ENCODE measurements around the gene ZNF444. TPM values are rescaled to one million over a fixed set of nuclear protein-coding genes. Genes with fewer than 3 reads are reported as not detected.

ZNF444 gene
- polyA plus RNA-seq, 4 donors: 20.1 to 40.6 (median 25.3) TPM

DNA sequence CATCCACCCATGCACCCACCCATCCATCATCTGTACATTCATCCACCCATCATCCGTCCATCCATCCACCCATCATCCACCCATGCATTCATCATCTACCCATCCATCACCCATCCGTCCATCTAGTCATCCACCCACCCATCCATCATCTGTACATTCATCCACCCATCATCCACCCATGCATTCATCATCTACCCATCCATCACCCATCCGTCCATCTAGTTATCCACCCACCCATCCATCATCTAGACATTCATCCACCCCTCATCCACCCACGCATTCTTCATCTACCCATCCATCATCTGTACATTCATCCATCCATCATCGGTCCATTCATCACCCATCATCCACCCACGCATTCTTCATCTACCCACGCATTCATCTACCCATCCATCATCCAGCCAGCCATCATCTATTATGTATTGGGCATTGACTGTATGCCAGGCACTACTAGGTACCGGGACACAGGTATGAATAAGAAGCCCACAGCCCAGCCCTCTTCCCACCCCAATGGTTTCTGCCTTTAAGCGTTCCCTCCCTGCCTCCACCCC lies 18.0 kb downstream of the ZNF444 start:
- 95 to 96% (median 95%) methylated on average over 9 of the region's 9 CpGs for WGBS, 3 donors
- no peak overlapping the region for H3K27ac ChIP-seq (ENCODE audit: low read depth in 1 of 3, low read length in 2 of 3)
- H3K4me3 ChIP-seq (ENCODE audit: low read depth in 1 of 3, low read length in 3 of 3): no peak overlapping the region
- DNase-seq: no peak
- no peaks in the 10 kb centered on the region for H3K9me3 ChIP-seq (ENCODE audit: control insufficient read depth in 2 of 2, insufficient read depth in 1 of 2, low read depth in 1 of 2, low read length in 1 of 2)
- H3K27me3 ChIP-seq (ENCODE audit: control insufficient read depth in 3 of 3, insufficient read depth in 3 of 3, low read length in 3 of 3): no peaks in the 10 kb centered on the region
- peaks cover 10 to 62% (median 11%) of the 10 kb centered on the region in 3 donors for H3K36me3 ChIP-seq (ENCODE audit: control insufficient read depth in 3 of 3, insufficient read depth in 2 of 3, low read depth in 1 of 3, low read length in 3 of 3)
- no peaks in the 10 kb centered on the region for H3K4me1 ChIP-seq (ENCODE audit: control insufficient read depth in 3 of 3, insufficient read depth in 2 of 3, low read depth in 1 of 3, low read length in 2 of 3)
- FAIRE-seq: no peak

- no peak for DNase-seq
These were observed 18.7 kb downstream of the ZNF444 start for GRCh38 chr19:56159622-56160271.

GRCh38 chr19:56161534-56161933 lies 20.4 kb downstream of the ZNF444 start:
- 93 to 95% (median 93%) methylated on average over 11 of the region's 11 CpGs for WGBS, 3 donors
- FAIRE-seq: no peak

More at GRCh38 chr19:56159622-56160271, 18.7 kb downstream of the ZNF444 start:
- H3K27me3 ChIP-seq (ENCODE audit: control insufficient read depth in 3 of 3, insufficient read depth in 3 of 3, low read length in 3 of 3): no peaks in the 10 kb centered on the region
- no peak overlapping the region for H3K4me3 ChIP-seq (ENCODE audit: low read depth in 1 of 3, low read length in 3 of 3)
- H3K4me1 ChIP-seq (ENCODE audit: control insufficient read depth in 3 of 3, insufficient read depth in 2 of 3, low read depth in 1 of 3, low read length in 2 of 3): no peaks in the 10 kb centered on the region
- peaks cover 10 to 57% (median 11%) of the 10 kb centered on the region in 3 donors for H3K36me3 ChIP-seq (ENCODE audit: control insufficient read depth in 3 of 3, insufficient read depth in 2 of 3, low read depth in 1 of 3, low read length in 3 of 3)
- no peak overlapping the region for H3K27ac ChIP-seq (ENCODE audit: low read depth in 1 of 3, low read length in 2 of 3)
- no peak for FAIRE-seq
- WGBS, 3 donors: 97 to 98% (median 97%) methylated on average over 54 to 69 of the region's 69 CpGs
- H3K9me3 ChIP-seq (ENCODE audit: control insufficient read depth in 2 of 2, insufficient read depth in 1 of 2, low read depth in 1 of 2, low read length in 1 of 2): no peaks in the 10 kb centered on the region

GRCh38 chr19:56162258-56162657 lies 21.2 kb downstream of the ZNF444 start:
- Histone ChIP-seq H3K9me3 (ENCODE audit: control insufficient read depth in 2 of 2, insufficient read depth in 1 of 2, low read depth in 1 of 2, low read length in 1 of 2) (no peaks in the 10 kb centered on the region), H3K27me3 (ENCODE audit: control insufficient read depth in 3 of 3, insufficient read depth in 3 of 3, low read length in 3 of 3) (no peaks in the 10 kb centered on the region), H3K4me1 (ENCODE audit: control insufficient read depth in 3 of 3, insufficient read depth in 2 of 3, low read depth in 1 of 3, low read length in 2 of 3) (no peaks in the 10 kb centered on the region), H3K36me3 (ENCODE audit: control insufficient read depth in 3 of 3, insufficient read depth in 2 of 3, low read depth in 1 of 3, low read length in 3 of 3) (peaks cover 10 to 33% (median 11%) of the 10 kb centered on the region in 3 donors), H3K27ac (ENCODE audit: low read depth in 1 of 3, low read length in 2 of 3) (no peak overlapping the region), H3K4me3 (ENCODE audit: low read depth in 1 of 3, low read length in 3 of 3) (no peak overlapping the region)
- WGBS, 3 donors: 57 to 72% (median 63%) methylated on average over 9 of the region's 9 CpGs
- FAIRE-seq (no peak), DNase-seq (no peak)

More at GRCh38 chr19:56161534-56161933, 20.4 kb downstream of the ZNF444 start:
- DNase-seq: no peak
- H3K27me3 ChIP-seq (ENCODE audit: control insufficient read depth in 3 of 3, insufficient read depth in 3 of 3, low read length in 3 of 3): no peaks in the 10 kb centered on the region
- H3K4me3 ChIP-seq (ENCODE audit: low read depth in 1 of 3, low read length in 3 of 3): no peak overlapping the region
- H3K27ac ChIP-seq (ENCODE audit: low read depth in 1 of 3, low read length in 2 of 3): no peak overlapping the region
- H3K9me3 ChIP-seq (ENCODE audit: control insufficient read depth in 2 of 2, insufficient read depth in 1 of 2, low read depth in 1 of 2, low read length in 1 of 2): no peaks in the 10 kb centered on the region
- H3K36me3 ChIP-seq (ENCODE audit: control insufficient read depth in 3 of 3, insufficient read depth in 2 of 3, low read depth in 1 of 3, low read length in 3 of 3): peaks cover 10 to 40% (median 11%) of the 10 kb centered on the region in 3 donors
- no peaks in the 10 kb centered on the region for H3K4me1 ChIP-seq (ENCODE audit: control insufficient read depth in 3 of 3, insufficient read depth in 2 of 3, low read depth in 1 of 3, low read length in 2 of 3)

DNA sequence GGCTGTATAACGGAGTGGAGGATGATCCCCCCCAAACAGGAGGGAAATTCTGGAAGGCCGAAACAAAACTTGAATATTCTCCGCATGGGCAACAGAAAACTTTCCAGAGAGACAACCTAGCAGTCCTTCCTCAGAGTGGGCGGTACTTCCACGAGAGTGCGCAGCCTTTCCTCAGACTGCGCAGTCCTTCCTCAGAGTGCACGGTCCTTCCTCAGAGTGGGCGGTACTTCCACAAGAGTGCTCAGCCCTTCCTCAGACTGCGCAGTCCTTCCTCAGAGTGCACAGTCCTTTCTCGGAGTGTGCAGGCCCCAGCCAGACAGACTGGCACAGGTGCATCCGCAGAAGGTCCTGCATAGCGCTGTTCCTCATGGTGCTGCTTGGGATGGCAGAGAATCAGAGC lies 22.0 kb downstream of the ZNF444 start:
- Histone ChIP-seq H3K36me3 (ENCODE audit: control insufficient read depth in 3 of 3, insufficient read depth in 2 of 3, low read depth in 1 of 3, low read length in 3 of 3) (peaks cover 10 to 27% (median 11%) of the 10 kb centered on the region in 3 donors), H3K27me3 (ENCODE audit: control insufficient read depth in 3 of 3, insufficient read depth in 3 of 3, low read length in 3 of 3) (no peaks in the 10 kb centered on the region), H3K4me3 (ENCODE audit: low read depth in 1 of 3, low read length in 3 of 3) (no peak overlapping the region), H3K9me3 (ENCODE audit: control insufficient read depth in 2 of 2, insufficient read depth in 1 of 2, low read depth in 1 of 2, low read length in 1 of 2) (no peaks in the 10 kb centered on the region), H3K27ac (ENCODE audit: low read depth in 1 of 3, low read length in 2 of 3) (no peak overlapping the region), H3K4me1 (ENCODE audit: control insufficient read depth in 3 of 3, insufficient read depth in 2 of 3, low read depth in 1 of 3, low read length in 2 of 3) (no peaks in the 10 kb centered on the region)
- no peak for FAIRE-seq
- WGBS, 3 donors: 91 to 96% (median 93%) methylated on average over 13 of the region's 13 CpGs
- no peak for DNase-seq

- 43 to 56% (median 44%) methylated on average over 7 of the region's 7 CpGs for WGBS, 3 donors
- H3K27me3 ChIP-seq (ENCODE audit: control insufficient read depth in 3 of 3, insufficient read depth in 3 of 3, low read length in 3 of 3): no peaks in the 10 kb centered on the region
- H3K9me3 ChIP-seq (ENCODE audit: control insufficient read depth in 2 of 2, insufficient read depth in 1 of 2, low read depth in 1 of 2, low read length in 1 of 2): no peaks in the 10 kb centered on the region
- DNase-seq (no peak), FAIRE-seq (no peak)
- no peak overlapping the region for H3K27ac ChIP-seq (ENCODE audit: low read depth in 1 of 3, low read length in 2 of 3)
- no peaks in the 10 kb centered on the region for H3K36me3 ChIP-seq (ENCODE audit: control insufficient read depth in 3 of 3, insufficient read depth in 2 of 3, low read depth in 1 of 3, low read length in 3 of 3)
- H3K4me3 ChIP-seq (ENCODE audit: low read depth in 1 of 3, low read length in 3 of 3): no peak overlapping the region
- H3K4me1 ChIP-seq (ENCODE audit: control insufficient read depth in 3 of 3, insufficient read depth in 2 of 3, low read depth in 1 of 3, low read length in 2 of 3): no peaks in the 10 kb centered on the region
These were observed 26.0 kb downstream of the ZNF444 start for GRCh38 chr19:56167064-56167578.

DNA sequence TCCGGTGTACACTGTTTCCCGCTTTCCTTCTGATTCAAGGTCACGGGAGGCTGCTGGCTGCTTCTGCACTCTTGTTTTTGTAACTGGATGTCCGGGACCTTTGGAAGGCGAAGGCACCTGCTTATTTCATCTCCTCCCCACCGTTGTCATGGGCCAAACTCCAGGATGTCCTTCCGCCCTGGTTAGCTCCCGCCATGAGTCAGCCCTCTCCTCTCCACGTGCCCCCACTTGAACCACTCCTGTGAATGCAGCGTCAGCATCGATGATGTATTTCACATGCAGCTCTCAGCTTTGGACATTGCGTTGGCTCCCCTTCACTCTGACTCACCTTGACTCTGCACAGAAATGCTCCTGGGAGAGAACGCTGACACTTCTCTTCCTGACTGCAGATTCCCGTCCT lies 29.2 kb downstream of the ZNF444 start:
- Histone ChIP-seq H3K36me3 (ENCODE audit: control insufficient read depth in 3 of 3, insufficient read depth in 2 of 3, low read depth in 1 of 3, low read length in 3 of 3) (no peaks in the 10 kb centered on the region), H3K27me3 (ENCODE audit: control insufficient read depth in 3 of 3, insufficient read depth in 3 of 3, low read length in 3 of 3) (peaks cover 0 to 4% (median 2%) of the 10 kb centered on the region in 3 donors), H3K4me3 (ENCODE audit: low read depth in 1 of 3, low read length in 3 of 3) (no peak overlapping the region), H3K4me1 (ENCODE audit: control insufficient read depth in 3 of 3, insufficient read depth in 2 of 3, low read depth in 1 of 3, low read length in 2 of 3) (no peaks in the 10 kb centered on the region), H3K9me3 (ENCODE audit: control insufficient read depth in 2 of 2, insufficient read depth in 1 of 2, low read depth in 1 of 2, low read length in 1 of 2) (no peaks in the 10 kb centered on the region), H3K27ac (ENCODE audit: low read depth in 1 of 3, low read length in 2 of 3) (no peak overlapping the region)
- no peak for FAIRE-seq
- peak; percentile 37 to 83 for DNase-seq
- 18 to 54% (median 25%) methylated on average over 14 of the region's 14 CpGs for WGBS, 3 donors

DNA sequence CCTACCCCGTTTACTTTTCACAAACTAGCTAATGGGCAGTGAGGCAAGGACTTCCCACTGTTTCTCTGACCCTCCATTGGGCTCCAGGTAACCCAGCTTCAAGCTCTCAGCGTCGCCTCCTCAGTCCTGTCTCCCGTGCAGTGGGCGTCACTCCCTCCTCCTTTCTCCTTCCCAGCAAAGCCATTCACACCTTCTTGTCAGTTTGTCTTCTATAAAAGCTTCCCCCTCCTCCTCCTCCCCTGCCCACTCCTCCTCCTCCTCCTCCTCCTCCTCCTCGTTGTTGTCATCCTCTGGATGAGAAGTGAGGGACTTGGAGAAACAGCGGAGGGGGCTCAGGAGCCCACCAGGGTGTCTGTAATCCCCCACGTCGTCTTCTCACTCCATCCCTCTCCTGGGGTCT lies 33.0 kb downstream of the ZNF444 start:
- H3K4me3 ChIP-seq (ENCODE audit: low read depth in 1 of 3, low read length in 3 of 3): no peak overlapping the region
- WGBS, 3 donors: 14 to 26% (median 19%) methylated on average over 9 of the region's 9 CpGs
- H3K27ac ChIP-seq (ENCODE audit: low read depth in 1 of 3, low read length in 2 of 3): no peak overlapping the region
- no peaks in the 10 kb centered on the region for H3K9me3 ChIP-seq (ENCODE audit: control insufficient read depth in 2 of 2, insufficient read depth in 1 of 2, low read depth in 1 of 2, low read length in 1 of 2)
- H3K27me3 ChIP-seq (ENCODE audit: control insufficient read depth in 3 of 3, insufficient read depth in 3 of 3, low read length in 3 of 3): peaks cover 0 to 4% (median 4%) of the 10 kb centered on the region in 3 donors
- DNase-seq (no peak), FAIRE-seq (no peak)
- no peaks in the 10 kb centered on the region for H3K4me1 ChIP-seq (ENCODE audit: control insufficient read depth in 3 of 3, insufficient read depth in 2 of 3, low read depth in 1 of 3, low read length in 2 of 3)
- no peaks in the 10 kb centered on the region for H3K36me3 ChIP-seq (ENCODE audit: control insufficient read depth in 3 of 3, insufficient read depth in 2 of 3, low read depth in 1 of 3, low read length in 3 of 3)

All from small intestine (tissue), 7 donors.